HL-60 (cell line): ENCODE measurements around the gene PRKD1.

ENCODE experiments used
- CTCF ChIP-seq: IDR thresholded peaks from one replicate; pipeline ENCODE4 v1.5.1; 2011; ENCODE audit warnings: low read length, control low read depth, inconsistent platforms; ENCODE audit not compliant: insufficient read depth
- GABPA ChIP-seq: IDR thresholded peaks from 2 replicates; pipeline ENCODE4 v1.6.1; 2012; ENCODE audit warnings: low read depth
- POLR2AphosphoS5 ChIP-seq: IDR thresholded peaks from 2 replicates; pipeline ENCODE4 v1.6.1; 2012; ENCODE audit warnings: low read depth
- REST ChIP-seq: IDR thresholded peaks from 2 replicates; pipeline ENCODE4 v1.6.1; 2012; ENCODE audit warnings: low read depth; ENCODE audit not compliant: insufficient replicate concordance
- SPI1 ChIP-seq: IDR thresholded peaks from 2 replicates; pipeline ENCODE4 v1.6.1; 2012; ENCODE audit warnings: low read depth, mild to moderate bottlenecking, borderline replicate concordance

- TF ChIP-seq CTCF (no peak), POLR2AphosphoS5 (no peak), GABPA (no peak), REST (no peak), SPI1 (no peak)
Measured at GRCh38 chr14:29868000-29868399, 59.6 kb downstream of the PRKD1 start.
